HG03354 (cell line): ENCODE results near the gene PREP.
"Not testable (repeated sequence)": the region's sequence is repeated elsewhere in the genome, so short reads cannot be mapped to it uniquely, and the experiment has no call there.

Experiments
- ATAC-seq: cut with Tn5 transposase; IDR thresholded peaks from one replicate; pipeline ENCODE4 v1.9.1; 2021; ENCODE audit warnings: mild to moderate bottlenecking; ENCODE audit not compliant: unreplicated experiment, poor library complexity, severe bottlenecking

PREP gene

DNA sequence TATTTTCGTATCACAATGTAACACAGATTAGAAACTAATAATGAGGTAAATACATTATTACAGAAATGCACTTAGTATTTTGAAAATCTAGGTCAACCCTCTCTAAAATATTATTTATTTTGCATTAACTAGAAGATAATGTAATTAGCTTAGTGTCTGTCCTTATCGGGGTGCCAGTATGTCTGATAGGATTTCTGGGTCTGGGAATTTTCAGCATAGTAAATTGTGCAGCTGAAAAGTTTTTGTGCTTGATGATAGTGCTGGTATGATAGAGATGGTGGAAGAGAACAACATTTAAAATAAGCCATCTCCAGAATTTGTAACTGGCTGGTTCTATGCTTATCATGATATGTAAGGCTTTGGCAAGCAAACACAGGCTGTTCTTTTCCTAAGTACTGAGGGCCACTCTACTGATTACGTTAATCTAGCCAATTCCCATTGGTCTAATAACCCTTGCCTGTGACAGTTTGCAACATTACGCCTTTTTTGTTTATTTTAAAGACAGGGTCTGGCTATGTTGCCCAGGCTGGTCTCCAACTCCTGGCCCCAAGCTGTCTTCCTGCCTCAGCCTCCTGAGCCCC, 50.8 kb downstream of the PREP start:
- no peak for ATAC-seq

DNA sequence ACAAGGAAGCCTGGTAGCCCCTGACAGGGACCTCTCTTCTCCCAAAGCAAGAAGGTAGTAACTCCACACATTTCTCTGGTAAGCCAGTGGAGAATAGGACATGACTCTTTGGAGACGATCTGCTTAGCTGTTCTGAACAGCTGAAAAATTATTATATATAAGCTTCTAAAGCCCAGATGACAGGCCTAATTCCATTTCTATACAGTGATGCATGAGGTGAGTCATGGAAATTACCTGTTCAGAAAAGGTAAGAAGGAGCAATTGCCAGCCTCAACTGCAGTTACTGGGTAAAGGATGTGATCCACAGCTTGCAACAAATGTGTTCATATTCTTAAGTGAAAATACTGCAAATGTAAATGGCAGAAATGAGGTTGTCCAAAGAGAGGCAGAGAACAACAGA, 54.0 kb downstream of the PREP start:
- ATAC-seq: no peak

DNA sequence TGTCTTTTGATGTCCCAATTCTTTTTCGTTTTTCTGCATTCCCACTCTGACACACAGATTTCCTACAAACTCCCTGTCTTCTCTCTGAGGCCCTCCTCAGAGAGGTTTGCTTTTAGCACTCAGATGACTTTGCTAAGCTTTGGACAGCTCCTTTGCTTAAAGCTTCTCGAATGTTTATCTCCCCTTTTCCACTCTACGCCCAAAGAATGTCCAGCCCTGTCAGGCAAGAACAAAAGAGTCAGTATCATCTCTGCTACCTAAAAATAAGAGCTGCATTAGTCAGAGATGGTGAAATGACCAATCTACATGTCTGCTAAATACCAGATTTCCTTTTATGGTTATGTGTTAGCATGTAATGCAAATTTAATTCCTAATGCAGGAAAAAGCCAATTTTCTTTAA, 56.8 kb downstream of the PREP start:
- ATAC-seq: no peak

DNA sequence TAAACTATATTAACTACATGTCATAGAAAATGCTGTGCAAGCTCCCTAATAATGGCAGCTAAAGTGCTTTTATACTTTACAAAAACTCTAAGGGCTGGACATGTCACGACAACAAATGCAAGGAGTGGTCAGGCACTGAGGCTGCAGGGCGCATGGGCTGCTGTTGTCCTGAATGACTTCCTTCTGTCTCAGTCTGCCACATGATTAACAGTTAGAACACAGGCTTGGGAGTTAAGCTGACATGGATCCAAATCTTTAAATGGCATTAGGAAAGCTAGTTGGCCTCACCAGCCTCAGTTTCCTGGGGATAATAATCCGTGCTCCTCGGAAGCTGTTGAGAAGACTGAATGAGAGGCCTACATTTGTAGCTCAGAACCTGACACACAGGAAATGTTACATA, 57.4 kb downstream of the PREP start:
- ATAC-seq: no peak

DNA sequence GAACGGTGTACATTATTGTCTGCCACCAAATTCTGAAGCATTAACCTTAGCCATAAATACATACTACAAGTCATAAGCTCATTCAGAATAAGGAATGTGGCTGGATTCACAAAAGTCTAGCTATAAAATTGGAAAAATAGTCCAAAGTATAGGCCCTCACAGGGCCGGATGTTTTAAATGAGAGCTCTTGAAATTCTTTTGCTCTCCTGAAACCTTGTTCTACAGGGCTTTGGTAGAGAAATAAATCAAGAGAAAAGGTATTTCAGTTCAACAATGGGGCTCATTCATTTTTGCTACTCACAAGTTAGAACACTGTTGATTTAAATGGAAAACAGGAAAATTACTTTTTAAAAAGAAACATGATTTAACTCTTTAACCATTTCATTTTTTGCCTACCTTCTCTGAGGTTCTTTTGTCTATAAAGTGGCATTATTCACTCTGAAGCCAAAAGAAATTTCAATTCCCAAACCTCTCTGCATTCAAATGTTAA, 58.0 kb downstream of the PREP start:
- ATAC-seq: no peak

DNA sequence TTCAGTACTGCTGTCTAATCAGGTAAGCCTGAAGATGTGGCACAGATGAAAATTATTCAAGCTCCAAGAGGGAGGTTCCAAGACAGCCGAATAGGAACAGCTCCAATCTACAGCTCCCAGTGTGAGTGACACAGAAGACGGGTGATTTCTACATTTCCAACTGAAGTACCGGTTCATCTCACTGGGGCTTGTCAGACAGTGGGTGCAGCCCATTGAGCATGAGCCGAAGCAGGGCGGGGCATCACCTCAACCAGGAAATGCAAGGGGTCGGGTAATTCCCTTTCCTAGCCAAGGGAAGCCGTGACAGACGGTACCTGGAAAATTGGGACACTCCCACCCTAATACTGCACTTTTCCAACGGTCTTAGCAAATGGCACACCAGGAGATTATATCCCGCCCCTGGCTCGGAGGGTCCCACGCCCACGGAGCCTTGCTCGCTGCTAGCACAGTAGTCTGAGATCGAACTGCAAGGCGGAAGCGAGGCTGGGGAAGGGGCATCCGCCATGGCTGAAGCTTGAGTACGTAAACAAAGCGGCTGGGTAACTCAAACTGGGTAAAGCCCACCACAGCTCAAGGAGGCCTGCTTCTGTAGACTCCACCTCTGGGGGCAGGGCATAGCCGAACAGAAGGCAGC, 64.4 kb downstream of the PREP start:
- not testable (repeated sequence) for ATAC-seq

DNA sequence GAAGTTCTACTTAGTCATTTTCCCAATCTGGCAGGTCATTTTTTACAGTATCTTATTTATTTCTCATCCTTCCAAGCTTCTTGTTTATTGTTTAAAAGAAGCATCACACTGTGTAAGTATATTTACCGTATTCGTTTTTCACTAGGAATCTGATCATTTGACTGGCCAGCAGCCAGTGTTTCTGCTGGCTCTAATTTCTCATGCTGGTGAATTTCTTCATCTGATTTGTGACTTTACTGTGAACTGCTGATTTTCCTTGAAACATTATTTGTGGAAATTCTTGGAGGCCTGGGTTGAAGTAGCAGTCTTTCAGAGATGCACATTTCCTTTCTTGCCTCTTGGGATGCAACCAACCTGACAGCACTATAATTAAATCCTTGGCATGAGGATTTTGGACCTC, 65.9 kb downstream of the PREP start:
- ATAC-seq: no peak

DNA sequence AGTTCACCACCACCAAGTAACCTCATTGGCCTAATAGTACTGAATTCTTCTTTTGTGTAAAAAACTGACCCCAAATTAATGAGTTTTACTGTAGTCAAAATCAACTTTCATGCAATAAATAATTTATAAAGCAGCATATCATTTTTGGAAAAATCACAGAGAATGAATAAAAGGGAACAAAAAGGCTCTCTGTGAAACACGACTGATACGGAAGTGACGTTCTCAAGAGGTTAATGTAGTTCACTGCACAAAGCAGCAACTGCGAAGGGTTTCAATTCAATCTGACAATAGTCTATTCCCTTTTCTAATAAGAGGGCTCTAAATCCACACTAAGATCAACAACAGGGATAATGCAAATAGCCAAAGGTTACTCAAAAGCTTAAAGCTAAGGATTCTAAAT, 70.3 kb downstream of the PREP start:
- ATAC-seq: no peak

DNA sequence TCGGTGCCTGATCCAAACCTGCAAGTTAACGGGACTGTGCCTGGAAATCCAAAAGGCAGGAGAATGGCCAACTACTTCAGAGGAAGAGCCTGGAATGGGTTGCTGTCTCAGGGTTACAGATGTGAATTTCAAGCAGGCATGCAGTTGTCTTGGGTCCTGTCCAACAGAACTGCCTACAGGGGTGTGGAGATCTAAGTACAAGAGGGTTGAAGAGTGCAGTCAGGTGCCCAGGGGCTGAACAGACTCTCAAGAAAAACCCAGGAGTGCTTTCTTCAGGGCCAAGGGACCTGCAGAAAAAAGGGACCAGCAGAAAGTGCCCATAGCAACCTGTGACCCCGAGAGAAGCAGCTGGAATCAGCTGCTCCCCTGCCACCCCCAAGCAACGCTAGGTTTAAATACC, 71.0 kb downstream of the PREP start:
- no peak for ATAC-seq

DNA sequence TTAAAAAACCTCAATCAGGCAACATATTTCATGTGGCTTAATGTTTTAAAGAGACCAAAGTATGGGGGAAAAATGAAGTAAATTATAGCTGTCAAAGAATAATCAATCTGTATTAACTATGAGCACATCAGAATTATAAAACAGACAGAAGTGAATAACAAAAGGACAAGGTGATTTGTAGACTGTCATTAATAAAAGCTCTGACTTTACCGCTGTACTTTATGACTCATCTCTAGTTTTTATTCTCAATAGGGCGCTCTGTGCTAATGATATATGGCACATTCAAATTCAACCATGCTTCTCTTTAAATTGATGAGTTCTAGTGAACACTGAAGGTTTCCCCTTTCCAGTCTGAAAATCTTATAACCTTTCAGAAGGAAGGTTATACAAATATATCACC, 72.0 kb downstream of the PREP start:
- ATAC-seq: no peak

DNA sequence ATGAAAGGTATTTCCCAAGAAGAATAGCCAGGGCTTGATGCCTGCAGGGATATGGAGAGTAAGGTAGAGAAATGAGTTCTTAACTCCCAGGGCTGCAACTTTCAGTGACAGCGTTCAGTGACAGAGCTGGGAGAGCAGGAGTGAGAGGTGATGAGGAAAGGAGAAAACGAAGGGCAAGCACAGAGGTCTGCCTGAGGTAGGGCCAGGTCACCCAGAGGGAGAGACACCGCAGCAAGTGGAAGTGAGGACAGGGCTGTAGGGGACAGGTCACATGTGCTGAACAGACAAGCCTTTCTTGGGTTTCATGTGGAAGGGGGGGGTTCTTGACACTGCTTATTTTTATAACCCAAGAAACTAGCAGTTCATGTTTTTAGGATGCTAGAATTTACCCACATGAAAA, 72.5 kb downstream of the PREP start:
- no peak for ATAC-seq

DNA sequence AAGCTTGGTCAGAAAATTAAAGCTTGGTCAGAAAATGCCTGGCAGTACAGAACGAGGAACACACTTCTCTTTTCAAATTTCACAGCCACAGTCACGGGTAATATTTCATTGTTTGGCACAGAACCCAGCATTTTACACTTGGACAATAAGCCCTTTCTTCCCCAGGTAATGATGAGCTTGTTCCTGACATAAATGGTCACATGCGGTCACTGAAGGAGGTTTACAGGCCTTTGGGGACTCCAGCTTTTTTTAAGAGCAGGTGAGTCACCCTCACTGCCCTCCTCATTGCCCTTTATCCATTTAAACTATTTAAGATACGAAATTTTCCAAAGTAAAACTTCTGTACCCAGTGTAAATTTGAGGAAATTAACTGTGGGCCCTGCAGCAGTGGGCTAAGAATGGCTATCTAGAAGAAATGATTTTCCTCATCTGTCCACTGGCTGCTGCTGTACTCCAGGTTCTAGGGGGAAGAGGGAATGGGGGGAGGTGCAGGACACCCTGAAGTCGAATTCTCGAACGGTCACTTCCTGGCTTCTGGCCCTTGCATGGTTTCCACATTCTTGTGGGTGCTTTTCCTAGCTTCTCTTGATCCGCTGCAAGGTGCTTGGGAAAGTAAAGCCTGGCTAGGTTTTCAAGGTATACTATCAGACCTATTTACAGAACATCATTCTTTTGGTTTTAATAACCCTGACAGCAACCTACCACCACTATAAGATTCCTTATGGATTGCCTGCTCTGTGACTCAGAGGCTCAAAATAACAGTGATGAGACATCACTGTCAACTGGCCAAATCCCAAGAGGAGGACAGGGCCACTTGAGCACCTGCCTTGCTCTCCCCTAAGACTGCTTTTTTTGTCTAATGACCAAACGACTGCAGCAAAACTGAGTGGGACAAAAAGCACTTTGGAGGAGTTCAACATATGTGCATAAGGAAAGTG, 75.8 kb downstream of the PREP start:
- no peak for ATAC-seq

DNA sequence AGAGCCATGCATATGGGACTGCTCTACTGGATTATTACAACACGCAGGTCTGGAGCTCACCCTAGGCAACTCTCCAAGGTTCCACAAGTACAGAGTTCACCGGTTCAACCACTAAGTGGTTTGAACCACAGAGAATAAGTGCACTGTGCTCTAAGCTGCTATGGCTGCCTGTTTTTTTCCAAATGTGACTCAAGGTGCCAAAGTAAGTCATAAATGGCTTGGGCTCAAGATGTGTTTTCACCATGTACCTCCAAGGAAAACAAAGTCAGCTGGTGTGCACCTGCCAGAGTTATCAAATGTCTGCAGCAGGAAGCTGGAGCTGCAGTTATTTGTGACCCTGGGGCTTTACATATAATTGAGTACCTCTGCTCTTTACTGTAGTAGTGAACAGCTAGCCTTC, 76.7 kb downstream of the PREP start:
- ATAC-seq: no peak

DNA sequence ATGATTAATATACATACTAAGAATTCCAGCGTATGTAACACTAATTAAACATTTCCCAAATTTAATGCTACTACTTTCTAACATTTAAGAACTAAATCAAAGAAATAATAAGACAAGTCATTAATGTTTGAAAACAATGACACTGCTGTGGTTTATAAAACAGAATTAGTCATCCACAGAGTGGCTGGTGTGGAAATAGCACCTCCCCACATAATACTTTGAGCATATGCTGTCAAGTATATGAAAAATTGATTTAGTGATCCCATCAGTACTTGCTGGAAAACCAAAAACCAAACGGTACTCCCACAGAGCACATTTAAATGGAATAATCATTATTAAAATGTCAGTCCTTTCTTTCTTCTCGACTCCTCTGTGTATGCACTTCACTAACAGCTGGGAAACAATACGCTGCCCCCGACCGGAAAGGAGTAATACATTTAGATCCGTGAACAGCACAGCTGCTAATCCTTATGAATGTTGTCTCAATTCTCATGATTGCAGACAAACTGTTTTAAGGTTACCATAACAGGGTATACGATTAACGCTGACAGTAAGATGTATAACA, 78.4 kb downstream of the PREP start:
- ATAC-seq: no peak

DNA sequence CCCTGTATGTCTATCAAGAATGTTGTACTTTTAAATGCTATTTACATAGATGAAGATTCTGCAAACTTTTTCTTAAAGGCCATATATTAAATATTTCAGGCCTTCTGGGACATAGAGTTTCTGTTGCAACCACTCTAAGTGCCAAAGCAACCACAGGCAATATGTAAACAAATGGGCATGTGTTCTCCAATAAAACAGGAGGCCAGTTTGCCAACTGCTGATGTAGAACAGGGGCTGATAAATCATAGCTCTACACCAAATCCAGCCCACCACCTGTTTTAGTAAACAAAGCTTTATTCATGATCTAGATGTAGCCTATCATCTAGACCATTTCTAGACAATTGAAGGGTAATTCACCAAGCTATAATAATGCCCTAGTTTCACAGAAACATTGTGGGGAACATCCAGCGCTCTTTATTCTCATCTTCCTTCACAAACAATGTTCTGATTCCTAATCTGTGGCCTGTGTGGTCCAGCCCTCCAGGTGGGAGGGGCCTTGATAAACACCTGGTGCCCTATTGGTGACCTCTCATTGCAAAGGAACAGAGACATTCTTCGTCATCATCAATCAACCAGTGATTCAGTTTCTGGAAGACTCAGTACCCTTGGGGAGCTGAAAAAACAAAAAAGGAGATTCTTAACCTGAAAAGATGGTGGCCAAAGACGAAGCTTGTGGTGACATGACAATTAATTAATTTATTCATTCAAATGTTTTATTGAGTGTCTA, 80.2 kb downstream of the PREP start:
- no peak for ATAC-seq

DNA sequence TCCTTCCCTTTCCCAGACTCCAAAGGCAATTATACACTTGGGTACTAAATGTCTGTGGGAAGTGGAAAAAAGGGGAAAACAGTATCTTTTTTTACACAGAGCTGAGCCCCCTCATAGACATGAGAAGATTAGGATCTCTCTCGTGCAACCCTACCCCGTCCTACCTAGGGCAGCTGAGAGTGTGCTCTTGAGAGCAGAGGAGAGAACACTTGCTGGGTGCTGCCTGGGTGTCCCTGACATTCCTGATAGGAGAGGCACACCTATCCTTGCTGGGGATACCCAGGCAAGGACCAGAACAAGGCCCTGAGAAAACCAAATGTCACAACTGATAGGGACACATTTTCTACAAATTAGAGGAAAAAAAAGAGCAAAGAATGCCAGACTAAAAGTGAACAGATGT, 81.2 kb downstream of the PREP start:
- ATAC-seq: no peak

DNA sequence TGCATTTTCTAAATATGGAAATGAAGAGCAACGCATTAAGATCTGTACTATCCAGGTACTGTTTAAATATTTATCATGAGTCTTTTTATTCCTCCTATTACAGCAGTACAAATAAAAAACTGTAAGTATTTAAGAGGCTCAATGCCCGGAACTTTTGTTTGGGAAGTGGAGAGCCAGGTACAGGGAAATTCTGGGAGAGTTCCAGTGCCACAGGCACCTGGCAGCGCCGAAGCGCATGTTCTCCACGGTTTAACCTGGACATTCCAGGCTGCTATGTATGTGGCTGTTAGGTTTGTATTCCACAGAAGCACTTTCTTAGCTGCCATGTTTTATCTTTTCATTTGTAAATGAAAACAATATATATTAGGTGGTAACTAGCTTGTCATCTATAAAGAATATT, 81.7 kb downstream of the PREP start:
- no peak for ATAC-seq

DNA sequence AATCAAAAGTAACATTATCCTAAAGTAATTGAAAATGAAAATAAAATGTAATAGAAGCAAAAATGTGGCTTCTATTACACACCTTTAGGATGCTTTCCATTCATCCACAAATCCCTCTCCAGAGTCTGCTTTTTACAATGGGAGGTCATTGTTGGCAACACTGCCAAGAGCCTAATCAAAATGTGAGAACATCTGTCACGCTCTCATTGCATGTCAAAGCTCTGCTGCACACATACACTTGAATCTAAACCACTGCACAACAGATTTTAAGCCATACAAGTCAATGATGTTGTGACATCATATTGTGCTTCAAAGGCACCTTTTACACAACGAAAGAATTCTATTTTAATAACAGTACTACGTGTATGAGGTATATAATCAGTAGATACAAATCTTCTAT, 82.1 kb downstream of the PREP start:
- ATAC-seq: no peak

DNA sequence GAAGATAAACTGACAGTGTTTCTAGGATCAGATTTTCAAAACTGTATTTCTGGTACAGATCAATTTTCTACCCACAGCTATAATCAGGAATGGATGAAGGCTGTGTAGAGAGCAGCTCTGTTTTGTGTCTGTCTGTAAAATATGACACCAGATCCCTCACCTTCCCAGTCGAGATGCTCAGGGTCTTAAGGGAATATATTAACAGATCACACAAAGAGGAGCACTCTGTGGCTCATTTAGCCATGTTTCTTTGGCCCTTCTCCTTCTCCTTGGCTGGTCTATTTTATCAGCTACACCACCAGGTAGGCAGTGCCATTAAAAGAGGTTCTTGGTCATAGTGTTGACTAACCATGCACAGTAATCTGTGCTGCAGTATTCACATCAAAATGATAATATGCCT, 82.6 kb downstream of the PREP start:
- ATAC-seq: no peak

DNA sequence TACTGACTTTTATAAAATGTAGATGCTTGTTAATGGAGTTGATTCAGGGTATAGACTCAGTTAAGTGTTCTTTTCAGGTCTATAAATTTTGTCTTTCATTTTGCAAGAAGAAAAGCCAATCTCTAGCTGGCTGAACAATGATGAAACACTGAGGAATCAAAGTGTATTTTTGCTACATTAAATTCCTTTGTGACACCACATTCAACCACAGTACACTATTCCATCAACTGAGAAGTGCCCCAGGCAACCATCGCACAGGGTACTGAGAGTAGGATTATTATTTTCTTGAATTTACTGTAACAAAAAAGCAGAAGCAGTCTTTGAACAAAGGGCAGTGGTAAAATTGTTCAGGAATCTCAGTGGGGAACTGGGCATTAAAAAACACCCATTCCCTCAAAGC, 83.6 kb downstream of the PREP start:
- no peak for ATAC-seq
